NCI-H345 treated with DMSO at 0.1 percent for 48 hours (cell line): ENCODE results near the gene HUS1B.
"Not testable (repeated sequence)": the region's sequence is repeated elsewhere in the genome, so short reads cannot be mapped to it uniquely, and the experiment has no call there.

Experiments
- DNase-seq: peaks from one replicate; lab custom pipeline; 2025; ENCODE audit not compliant: unreplicated experiment; lab: John Stamatoyannopoulos, UW

HUS1B gene

GRCh38 chr6:679282-679681 lies 22.4 kb upstream of the HUS1B start:
- no peak for DNase-seq

GRCh38 chr6:678520-678919 lies 21.6 kb upstream of the HUS1B start:
- no peak for DNase-seq

- DNase-seq = no peak
These were observed 21.0 kb upstream of the HUS1B start for GRCh38 chr6:677919-678318.

DNA sequence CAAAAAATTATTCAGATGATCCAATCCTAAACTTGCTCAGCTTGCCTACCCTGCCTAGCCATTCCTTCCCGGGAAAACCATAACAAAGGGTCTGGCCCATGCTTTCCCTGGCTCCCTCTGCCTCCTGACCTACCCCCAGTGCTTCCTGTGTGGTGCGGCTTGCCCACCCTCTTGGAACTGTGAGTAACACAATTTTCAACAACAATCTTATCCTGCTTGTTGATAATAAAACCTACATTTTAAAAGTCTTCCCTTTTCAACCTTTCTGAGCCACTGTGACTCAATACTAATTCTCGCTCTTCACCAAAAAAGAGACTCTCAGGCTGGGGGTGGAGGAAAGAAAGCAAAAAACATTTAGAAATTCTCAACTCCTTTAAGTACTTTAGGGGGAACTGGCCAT lies 18.1 kb upstream of the HUS1B start:
- DNase-seq = no peak

GRCh38 chr6:674406-674805 lies 17.5 kb upstream of the HUS1B start:
- DNase-seq = no peak

- DNase-seq = no peak
These were observed 10.5 kb upstream of the HUS1B start for GRCh38 chr6:667253-667927.

DNA sequence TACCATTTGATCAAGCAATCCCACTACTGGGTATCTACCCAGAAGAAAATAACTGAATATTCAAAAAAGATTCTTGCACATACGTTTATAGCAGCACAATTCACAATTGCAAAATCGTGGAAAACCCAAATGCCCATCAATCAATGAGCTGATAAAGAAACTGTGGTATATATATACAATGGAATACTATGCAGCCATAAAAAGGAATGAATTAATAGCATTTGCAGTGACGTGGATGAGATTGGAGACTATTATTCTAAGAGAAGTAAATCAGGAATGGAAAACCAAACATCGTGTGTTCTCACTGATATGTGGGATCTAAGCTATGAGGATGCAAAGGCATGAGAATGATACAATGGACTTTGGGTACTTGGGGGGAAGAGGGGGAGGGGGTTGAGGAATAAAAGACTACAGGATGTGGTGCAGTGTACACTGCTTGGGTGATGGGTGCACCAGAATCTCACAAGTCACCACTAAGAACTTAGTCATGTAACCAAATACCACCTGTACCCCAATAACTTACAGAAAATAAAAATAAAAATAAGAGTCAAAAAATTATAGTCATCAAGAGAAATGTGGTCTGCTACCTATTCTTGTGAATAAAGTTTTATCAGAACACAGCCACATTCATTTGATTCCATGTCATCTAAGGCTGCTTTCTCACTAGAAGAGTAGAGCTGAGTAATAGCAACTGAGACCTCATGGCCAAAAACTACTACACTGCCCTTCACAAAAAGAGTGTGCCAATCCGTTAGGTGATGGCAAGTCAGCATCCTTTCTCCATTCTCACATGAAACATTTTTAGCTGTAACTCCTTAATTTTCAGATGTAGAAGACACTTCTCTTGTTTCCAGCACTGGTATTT lies 8.7 kb upstream of the HUS1B start:
- no peak for DNase-seq

DNA sequence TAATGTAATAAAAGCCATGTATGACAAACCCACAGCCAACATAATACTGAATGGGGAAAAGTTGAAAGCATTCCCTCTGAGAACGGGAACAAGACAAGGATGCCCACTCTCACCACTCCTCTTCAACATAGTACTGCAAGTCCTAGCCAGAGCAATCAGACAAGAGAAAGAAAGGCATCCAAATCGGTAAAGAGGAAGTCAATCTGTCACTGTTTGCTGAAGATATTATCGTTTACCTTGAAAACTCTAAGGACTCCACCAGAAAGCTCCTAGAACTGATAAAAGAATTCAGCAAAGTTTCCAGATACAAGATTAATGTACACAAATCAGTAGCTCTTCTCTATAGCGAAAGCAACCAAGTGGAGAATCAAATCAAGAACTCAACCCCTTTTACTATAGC lies 6.9 kb upstream of the HUS1B start:
- not testable (repeated sequence) for DNase-seq

GRCh38 chr6:659716-660581 lies 3.0 kb upstream of the HUS1B start:
- DNase-seq = no peak

DNA sequence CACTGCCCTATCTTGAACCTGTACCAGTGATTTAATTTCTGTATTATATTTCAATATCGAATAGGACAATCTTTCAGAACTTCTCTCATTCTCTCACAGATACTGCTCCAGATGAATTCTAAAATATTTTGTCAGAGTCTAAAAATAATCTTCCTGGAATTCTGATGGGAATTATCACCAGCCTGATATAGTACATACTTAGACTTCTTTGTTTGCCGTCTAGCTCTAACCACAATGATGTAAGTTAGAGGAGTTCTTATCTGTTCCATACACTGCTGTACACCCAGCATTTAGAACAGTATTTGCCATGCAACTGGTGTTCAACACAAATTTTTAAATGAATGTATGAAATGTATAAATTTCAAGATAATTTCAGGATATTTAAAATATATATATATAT lies 1.3 kb upstream of the HUS1B start:
- no peak for DNase-seq

GRCh38 chr6:657743-658142 lies 843 bp upstream of the HUS1B start:
- no peak for DNase-seq

GRCh38 chr6:654136-654535 lies 2.8 kb downstream of the HUS1B start:
- DNase-seq = no peak

GRCh38 chr6:652865-653264 lies 4.0 kb downstream of the HUS1B start:
- no peak for DNase-seq

DNA sequence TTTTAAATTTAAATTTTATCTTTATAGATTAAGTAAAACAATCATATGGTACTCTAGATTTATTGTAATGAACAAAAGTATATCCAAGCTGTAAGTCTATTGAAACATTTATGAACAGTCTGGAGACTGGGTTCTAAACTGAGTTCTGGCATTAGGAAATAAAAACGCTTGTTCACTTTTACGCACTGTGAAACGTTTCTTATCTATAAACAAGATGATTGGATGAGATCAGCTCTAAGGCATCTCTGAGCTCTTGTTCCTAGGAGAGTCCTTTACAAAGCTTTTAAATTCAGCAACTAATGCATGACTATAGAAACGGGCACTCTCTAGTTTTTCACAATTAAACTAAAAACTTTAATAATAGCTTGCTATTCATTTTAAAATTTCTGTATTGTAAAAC lies 6.8 kb downstream of the HUS1B start:
- DNase-seq = no peak

DNA sequence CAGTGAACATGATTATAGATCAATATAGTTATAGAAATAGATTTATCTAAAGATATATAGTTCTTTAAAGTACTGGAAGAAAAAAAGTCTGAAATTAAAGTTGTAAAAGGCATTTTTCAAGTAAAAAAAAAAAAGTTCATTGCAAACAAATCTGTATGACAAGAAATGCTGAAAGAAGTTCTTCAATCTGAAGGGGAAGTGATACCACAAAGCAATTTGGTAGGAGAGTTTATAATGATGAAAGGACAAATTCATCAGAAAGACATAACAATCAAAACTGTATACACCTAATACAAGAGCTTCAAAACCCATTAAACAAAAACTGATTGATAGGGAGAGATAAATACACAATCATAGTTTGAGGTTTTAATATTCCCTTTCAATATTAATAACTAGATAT lies 14.1 kb downstream of the HUS1B start:
- no peak for DNase-seq

DNA sequence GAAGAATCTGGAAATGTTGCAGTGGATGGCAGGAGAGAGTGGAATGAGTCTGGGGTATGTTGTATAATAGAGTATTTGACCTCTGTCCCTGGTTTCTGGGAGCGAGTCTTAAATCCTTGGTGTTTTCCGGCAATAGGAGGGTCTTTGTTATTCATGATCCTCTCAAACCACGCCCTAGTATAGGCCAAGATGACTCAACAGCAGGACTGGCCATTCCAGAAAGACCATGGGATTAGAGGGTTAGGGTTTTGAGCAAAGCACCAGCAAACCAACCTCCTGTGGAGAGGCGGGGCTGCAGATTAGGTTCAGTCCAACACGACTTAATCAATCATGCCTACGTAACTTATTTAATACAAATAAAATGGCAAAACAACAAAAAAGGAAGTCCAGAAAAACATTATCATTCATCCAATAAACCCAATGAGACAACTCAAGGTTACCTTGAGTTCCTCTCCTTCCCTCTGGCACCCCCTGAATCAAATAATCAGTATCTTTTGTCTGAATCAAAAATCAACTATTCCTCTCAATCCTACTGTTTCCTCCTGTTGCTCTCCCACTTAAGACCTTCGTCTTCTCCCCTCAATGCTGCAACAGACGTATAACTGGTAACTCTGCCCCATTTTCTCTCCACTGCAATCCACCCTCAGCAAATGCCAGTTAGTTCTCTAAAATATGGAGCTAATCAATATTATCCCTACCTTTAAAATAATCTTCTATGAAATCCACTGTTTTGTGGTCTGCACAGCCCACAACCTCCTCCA lies 15.5 kb downstream of the HUS1B start:
- DNase-seq = no peak

DNA sequence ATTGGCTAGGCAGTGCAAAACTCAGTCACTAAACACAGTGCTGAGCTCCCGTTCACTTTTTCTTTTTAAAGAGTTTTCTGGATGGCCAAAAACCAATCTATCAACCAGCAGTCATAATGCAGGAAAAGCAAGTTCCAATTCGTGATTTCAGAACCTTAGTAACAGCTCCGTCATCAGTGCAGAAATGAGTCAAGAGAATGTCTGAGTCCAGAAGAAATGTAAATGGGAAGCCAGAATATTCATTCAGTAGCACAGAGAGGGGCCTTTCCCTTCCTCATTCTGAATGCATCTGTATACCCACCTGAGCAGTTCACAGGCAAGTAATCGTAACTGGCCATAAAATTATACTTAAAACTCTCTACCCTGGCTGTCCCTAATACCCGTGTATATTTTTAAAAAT lies 20.4 kb downstream of the HUS1B start:
- no peak for DNase-seq

GRCh38 chr6:635233-635632 lies 21.7 kb downstream of the HUS1B start:
- no peak for DNase-seq

DNA sequence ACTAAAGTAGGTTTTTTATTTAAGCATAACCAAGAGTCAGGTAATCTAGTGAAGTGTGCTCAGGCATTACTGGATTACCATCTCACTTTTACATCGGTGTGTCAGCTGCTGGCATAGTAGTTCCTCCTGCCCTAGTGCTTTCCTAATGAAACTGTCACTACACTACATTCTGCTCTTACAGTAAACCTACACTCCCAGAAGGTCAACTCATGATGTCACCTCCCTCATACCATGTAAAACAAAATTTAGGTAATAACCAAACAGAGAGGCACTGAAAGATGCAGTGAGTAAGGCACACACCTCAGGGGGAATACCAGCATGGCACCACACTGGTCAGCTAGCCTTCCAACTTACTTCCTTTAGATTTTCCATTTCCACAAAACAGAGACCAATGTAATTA lies 23.3 kb downstream of the HUS1B start:
- DNase-seq = no peak

DNA sequence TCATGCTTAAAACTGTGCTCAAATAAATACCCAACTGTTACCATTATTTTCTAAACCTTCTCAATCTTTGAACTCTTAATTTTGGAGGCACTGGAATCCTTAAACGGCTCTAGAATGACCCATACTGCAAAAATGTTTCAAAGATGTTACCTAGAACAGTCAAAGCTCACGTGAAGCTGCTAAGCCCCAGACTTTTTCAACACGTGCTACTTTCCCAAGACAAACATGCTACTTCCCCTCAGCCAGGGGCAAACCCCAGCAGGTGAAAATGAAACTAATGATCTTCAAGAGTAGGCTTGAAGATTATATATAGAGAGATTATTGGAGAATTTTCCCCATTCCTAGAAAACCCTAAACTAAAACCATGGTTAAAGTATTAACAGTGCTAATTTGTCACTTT lies 28.1 kb downstream of the HUS1B start:
- no peak for DNase-seq

DNA sequence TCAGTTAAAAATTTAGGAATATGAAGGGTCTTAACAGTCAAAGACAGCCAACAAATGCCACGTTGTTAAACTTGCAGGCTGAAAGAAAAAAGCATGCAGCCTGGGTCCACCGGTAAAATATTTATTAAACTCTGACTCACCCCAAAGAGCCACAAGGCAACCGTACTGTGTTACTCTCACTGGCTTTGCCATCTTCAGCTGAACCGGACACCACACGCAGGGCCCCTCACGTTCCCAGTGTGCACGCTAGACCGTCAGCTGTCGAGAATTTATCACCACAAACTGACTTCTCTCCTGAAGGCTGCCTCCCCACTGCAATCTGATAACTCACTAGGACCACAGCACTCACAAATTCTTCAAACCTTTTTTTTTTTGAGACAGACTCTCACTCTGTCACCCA lies 30.7 kb downstream of the HUS1B start:
- DNase-seq = no peak
